ENCODE measurements around the gene PLCL2.
A peak's percentile ranks its signal among the peaks of the same experiment; 100 is the strongest.

Gene PLCL2

GRCh38 chr3:17070161-17070959 lies 185.6 kb downstream of the PLCL2 start:
- no peak for TF ChIP-seq CTCF (IDR thresholded peaks at IDR 0.05; ENCODE audit: control insufficient read depth, extremely low read depth, insufficient read depth)
- no peak overlapping the region for H3K4me3 ChIP-seq (ENCODE audit: low read depth, low read length)
- peak; percentile 91 for DNase-seq (ENCODE audit: low read depth)

GRCh38 chr3:17074559-17074958 lies 189.8 kb downstream of the PLCL2 start:
- no peak for DNase-seq (ENCODE audit: low read depth)
- no peak overlapping the region for H3K4me3 ChIP-seq (ENCODE audit: low read depth, low read length)
- TF ChIP-seq CTCF (IDR thresholded peaks at IDR 0.05; ENCODE audit: control insufficient read depth, extremely low read depth, insufficient read depth) = no peak

- no peak for DNase-seq (ENCODE audit: low read depth)
- no peak for TF ChIP-seq CTCF (IDR thresholded peaks at IDR 0.05; ENCODE audit: control insufficient read depth, extremely low read depth, insufficient read depth)
Measured at GRCh38 chr3:17075358-17075757, 190.6 kb downstream of the PLCL2 start.

GRCh38 chr3:17075907-17076306 lies 191.2 kb downstream of the PLCL2 start:
- H3K4me3 ChIP-seq (ENCODE audit: low read depth, low read length) = no peak overlapping the region
- no peak for DNase-seq (ENCODE audit: low read depth)
- no peak for TF ChIP-seq CTCF (IDR thresholded peaks at IDR 0.05; ENCODE audit: control insufficient read depth, extremely low read depth, insufficient read depth)

More at GRCh38 chr3:17075358-17075757, 190.6 kb downstream of the PLCL2 start:
- no peak overlapping the region for H3K4me3 ChIP-seq (ENCODE audit: low read depth, low read length)

GRCh38 chr3:17076940-17077605 lies 192.3 kb downstream of the PLCL2 start:
- TF ChIP-seq CTCF (IDR thresholded peaks at IDR 0.05; ENCODE audit: control insufficient read depth, extremely low read depth, insufficient read depth) = no peak
- DNase-seq (ENCODE audit: low read depth) = no peak
- H3K4me3 ChIP-seq (ENCODE audit: low read depth, low read length) = no peak overlapping the region

- no peak for TF ChIP-seq CTCF (IDR thresholded peaks at IDR 0.05; ENCODE audit: control insufficient read depth, extremely low read depth, insufficient read depth)
- DNase-seq (ENCODE audit: low read depth) = no peak
- H3K4me3 ChIP-seq (ENCODE audit: low read depth, low read length) = no peak overlapping the region
Measured at GRCh38 chr3:17077606-17078005, 192.9 kb downstream of the PLCL2 start.
